Tibial nerve (tissue), 4 donors: ENCODE results near the gene STK26. TPM values are rescaled to one million over a fixed set of nuclear protein-coding genes. Genes with fewer than 3 reads are reported as not detected.
"Not testable (repeated sequence)": the region's sequence is repeated elsewhere in the genome, so short reads cannot be mapped to it uniquely, and the experiment has no call there.

Experiments
- DNase-seq, 2 donors: peaks; one replicate each; pipeline ENCODE4 v3.0.0-alpha.2; 2019; ENCODE audit warnings: low spot score in 2 of 2
- H3K27ac ChIP-seq, 4 donors: fragments of 200-600 bp; sonication (generic) in 3 of 4; one replicate each; pipeline ENCODE4 v1.5.1; 2017 to 2019; ENCODE audit warnings: mild to moderate bottlenecking in 1 of 4
- H3K27me3 ChIP-seq, 2 donors: fragments of 200-600 bp; sonication (generic) in 1 of 2; one replicate each; pipeline versions ENCODE4 v1.5.1 to v1.6.0; 2017 to 2019
- H3K36me3 ChIP-seq, 3 donors: fragments of 200-600 bp; sonication (generic); one replicate each; pipeline ENCODE4 v1.5.1; 2018 to 2019
- H3K4me1 ChIP-seq, 4 donors: fragments of 200-600 bp; sonication (generic) in 3 of 4; one replicate each; pipeline ENCODE4 v1.5.1; 2017 to 2019
- H3K4me3 ChIP-seq, 4 donors: fragments of 200-600 bp; sonication (generic) in 3 of 4; one replicate each; pipeline ENCODE4 v1.5.1; 2017 to 2019; ENCODE audit warnings: mild to moderate bottlenecking in 1 of 4, moderate library complexity in 1 of 4
- H3K9me3 ChIP-seq, 4 donors: fragments of 200-600 bp; sonication (generic) in 3 of 4; one replicate each; pipeline ENCODE4 v1.5.1; 2017 to 2019
- EP300 ChIP-seq, 2 donors: sonication (generic); formaldehyde crosslinking; IDR thresholded peaks; one replicate each; pipeline ENCODE4 v1.6.1; 2017; ENCODE audit warnings: antibody characterized with exemption in 2 of 2, mild to moderate bottlenecking in 1 of 2
- POLR2A ChIP-seq, 2 donors: fragments of 450-650 bp; IDR thresholded peaks; one replicate each; pipeline ENCODE4 v1.6.1; 2017; ENCODE audit warnings: antibody characterized with exemption in 2 of 2, mild to moderate bottlenecking in 2 of 2, moderate library complexity in 2 of 2
- WGBS, 2 donors: methylation state at CpG; one replicate each; pipeline ENCODE4 v1.1.5; 2018; 5-methylcytosine and 5-hydroxymethylcytosine counted together
- total RNA-seq, 4 donors: library from RNA; depleted of rRNA; stranded (reverse); fragments of >200 nt; gene quantifications; one replicate each; pipeline ENCODE4 v1.1.0, GENCODE V29; 2016
- TF ChIP-seq, protein P1 (sequence below), 5 experiments: fragments of 200-600 bp in 3 of 5; fragments of 450-650 bp in 2 of 5; sonication (generic) in 3 of 5; IDR thresholded peaks; one replicate each; pipeline ENCODE4 v1.5.1; 2016 to 2019; ENCODE audit warnings: antibody characterized with exemption in 5 of 5, mild to moderate bottlenecking in 3 of 5, moderate library complexity in 2 of 5

STK26 gene
- total RNA-seq, 4 donors from 2014 or later, result 1.7 to 3.9 (median 2.0) TPM

DNA sequence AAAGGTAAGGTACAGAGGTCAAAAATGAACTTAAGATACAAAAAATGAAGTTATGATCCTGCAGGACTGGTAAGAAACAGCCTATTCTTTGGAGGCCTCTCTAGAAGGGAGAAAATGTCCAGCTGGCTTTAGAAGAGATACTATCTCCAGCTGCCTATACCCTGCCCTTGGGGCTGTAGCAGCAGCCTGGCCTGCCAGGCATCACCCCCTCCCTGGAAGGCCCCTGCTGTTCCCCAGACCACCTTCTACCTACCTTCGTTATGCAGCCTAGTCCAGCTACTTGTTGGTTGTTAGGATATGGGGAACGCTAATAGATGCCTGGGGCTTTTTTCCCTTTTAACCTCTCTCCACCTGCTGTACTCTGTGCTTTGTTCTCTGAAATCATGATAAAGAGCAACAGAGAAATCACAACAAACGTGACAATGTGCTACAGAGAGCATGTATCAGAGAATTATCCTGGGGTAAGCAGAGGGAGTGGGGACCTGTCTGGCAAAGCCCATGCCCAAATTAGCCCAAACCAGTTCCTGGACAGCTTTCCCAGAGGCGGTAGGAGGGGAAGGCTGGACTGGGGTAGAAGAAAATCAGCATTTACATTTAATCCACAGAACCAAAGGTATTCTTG is 70.2 kb downstream of the STK26 start:
- H3K4me1 ChIP-seq, result no peaks in the 10 kb centered on the region
- no peaks in the 10 kb centered on the region for H3K9me3 ChIP-seq
- no peaks in the 10 kb centered on the region for H3K36me3 ChIP-seq
- H3K27me3 ChIP-seq, result peaks cover 0 to 6% of the 10 kb centered on the region in 2 donors
- 68 to 69% methylated on average over 4 of the region's 4 CpGs for WGBS, 2 donors
- no peak overlapping the region for H3K27ac ChIP-seq
- TF ChIP-seq POLR2A (IDR thresholded peaks at IDR 0.05) (no peak), EP300 (IDR thresholded peaks at IDR 0.05) (no peak)
- TF ChIP-seq, protein P1, sequence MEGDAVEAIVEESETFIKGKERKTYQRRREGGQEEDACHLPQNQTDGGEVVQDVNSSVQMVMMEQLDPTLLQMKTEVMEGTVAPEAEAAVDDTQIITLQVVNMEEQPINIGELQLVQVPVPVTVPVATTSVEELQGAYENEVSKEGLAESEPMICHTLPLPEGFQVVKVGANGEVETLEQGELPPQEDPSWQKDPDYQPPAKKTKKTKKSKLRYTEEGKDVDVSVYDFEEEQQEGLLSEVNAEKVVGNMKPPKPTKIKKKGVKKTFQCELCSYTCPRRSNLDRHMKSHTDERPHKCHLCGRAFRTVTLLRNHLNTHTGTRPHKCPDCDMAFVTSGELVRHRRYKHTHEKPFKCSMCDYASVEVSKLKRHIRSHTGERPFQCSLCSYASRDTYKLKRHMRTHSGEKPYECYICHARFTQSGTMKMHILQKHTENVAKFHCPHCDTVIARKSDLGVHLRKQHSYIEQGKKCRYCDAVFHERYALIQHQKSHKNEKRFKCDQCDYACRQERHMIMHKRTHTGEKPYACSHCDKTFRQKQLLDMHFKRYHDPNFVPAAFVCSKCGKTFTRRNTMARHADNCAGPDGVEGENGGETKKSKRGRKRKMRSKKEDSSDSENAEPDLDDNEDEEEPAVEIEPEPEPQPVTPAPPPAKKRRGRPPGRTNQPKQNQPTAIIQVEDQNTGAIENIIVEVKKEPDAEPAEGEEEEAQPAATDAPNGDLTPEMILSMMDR (IDR thresholded peaks at IDR 0.05), result no peak
- no peak for DNase-seq
- no peak overlapping the region for H3K4me3 ChIP-seq

DNA sequence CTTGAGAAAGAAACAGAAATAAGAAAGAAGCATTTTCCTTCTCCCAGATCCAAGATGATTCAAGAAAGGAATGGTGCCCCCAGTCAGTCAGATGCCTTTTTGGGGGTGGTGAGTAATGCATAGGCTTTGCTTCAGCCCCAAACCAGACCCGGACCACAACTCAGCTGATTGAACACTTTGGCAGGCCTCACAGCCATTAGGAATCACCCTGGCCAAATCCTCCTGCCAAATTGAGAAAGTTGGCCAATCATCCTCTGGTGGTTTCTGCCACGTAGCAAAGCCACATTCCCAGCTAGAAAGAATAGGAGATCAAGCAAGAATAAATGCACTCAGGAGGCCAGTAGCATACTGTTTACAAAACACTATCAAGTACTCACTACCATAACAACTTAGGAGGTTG is 71.1 kb downstream of the STK26 start:
- TF ChIP-seq EP300 (IDR thresholded peaks at IDR 0.05) (no peak), POLR2A (IDR thresholded peaks at IDR 0.05) (no peak)
- TF ChIP-seq, protein P1 (IDR thresholded peaks at IDR 0.05), result no peak
- Histone ChIP-seq H3K27me3 (peaks cover 0 to 6% of the 10 kb centered on the region in 2 donors), H3K36me3 (no peaks in the 10 kb centered on the region), H3K4me1 (no peaks in the 10 kb centered on the region), H3K27ac (no peak overlapping the region), H3K4me3 (no peak overlapping the region), H3K9me3 (no peaks in the 10 kb centered on the region)
- no peak for DNase-seq
- WGBS, 2 donors, result 38 to 57% methylated on average over 2 of the region's 2 CpGs

DNA sequence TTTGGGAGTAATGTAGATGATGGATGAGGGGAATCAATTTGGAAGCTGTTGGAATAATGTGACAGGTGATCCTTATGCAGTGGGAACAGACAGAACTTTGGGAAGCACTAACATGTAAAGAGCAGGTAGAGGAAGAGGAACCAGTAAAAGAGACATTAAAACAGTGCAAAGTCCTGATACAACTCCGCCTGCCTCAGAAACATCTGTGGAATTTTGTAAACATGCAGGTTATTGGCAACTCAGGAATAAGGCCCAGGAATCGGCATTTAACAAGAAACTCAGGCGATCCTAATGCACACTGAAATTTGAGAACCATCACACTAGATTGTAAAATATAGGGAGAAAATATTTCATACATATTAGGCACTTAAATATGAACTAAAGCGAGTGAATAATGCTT is 75.6 kb downstream of the STK26 start:
- not testable (repeated sequence) for DNase-seq, H3K27ac ChIP-seq, H3K9me3 ChIP-seq, H3K4me3 ChIP-seq, H3K36me3 ChIP-seq, H3K4me1 ChIP-seq, H3K27me3 ChIP-seq
- 59 to 74% methylated on average over 4 of the region's 4 CpGs for WGBS, 2 donors

DNA sequence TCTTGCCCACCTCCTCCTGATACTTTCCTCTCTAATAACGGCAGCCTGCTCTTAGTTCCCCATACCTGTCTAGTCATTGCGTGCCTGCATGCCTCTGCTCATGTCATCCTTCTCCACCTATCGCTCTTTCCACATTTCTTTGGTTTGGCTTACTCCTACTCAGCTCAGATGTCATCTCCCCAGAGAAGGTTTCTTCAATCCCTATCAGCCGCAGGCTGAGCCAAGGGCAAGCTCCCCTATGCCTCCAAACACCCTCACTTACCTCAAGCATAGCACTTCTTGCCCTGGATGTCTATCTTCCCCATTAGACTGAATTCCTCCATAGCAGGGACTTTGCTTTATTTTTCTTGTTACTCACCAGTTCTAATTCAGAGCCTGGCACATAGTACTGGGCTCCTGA is 78.1 kb downstream of the STK26 start:
- TF ChIP-seq, protein P1 (IDR thresholded peaks at IDR 0.05), result no peak
- TF ChIP-seq EP300 (IDR thresholded peaks at IDR 0.05), result no peak
- TF ChIP-seq POLR2A (IDR thresholded peaks at IDR 0.05), result no peak
- Histone ChIP-seq H3K36me3 (no peaks in the 10 kb centered on the region), H3K27ac (no peak overlapping the region), H3K27me3 (peaks cover 0 to 19% of the 10 kb centered on the region in 2 donors), H3K4me3 (no peak overlapping the region), H3K4me1 (peaks cover 0 to 5% (median 0%) of the 10 kb centered on the region in 4 donors), H3K9me3 (no peaks in the 10 kb centered on the region)
- DNase-seq, result no peak
- WGBS, 2 donors, result 54 to 72% methylated on average over 4 of the region's 4 CpGs

DNA sequence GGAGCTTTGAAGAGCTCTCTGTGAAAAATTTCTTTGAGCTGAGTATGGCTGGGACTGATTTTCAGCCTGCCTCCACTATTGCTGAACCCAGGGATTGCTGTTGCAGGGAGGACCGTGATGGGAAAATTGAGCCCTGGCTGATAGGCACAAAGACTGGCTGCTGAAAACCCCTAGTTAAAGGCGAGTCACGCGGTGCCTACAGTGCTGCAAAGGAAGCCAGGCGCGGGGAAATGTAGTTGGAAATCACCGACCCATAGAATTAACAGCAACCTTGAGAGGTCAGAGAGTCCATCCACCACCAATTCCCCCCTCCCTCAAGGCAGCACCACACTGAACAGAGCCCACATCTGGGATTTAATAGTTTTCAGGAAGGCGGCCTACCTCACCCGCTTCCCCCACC is 78.7 kb downstream of the STK26 start:
- 74 to 75% methylated on average over 6 to 9 of the region's 9 CpGs for WGBS, 2 donors
- H3K4me1 ChIP-seq, result peaks cover 0 to 5% (median 0%) of the 10 kb centered on the region in 4 donors
- peaks cover 0 to 19% of the 10 kb centered on the region in 2 donors for H3K27me3 ChIP-seq
- no peak for DNase-seq
- H3K9me3 ChIP-seq, result no peaks in the 10 kb centered on the region
- H3K4me3 ChIP-seq, result no peak overlapping the region
- H3K27ac ChIP-seq, result no peak overlapping the region
- TF ChIP-seq, protein P1 (IDR thresholded peaks at IDR 0.05), result no peak
- no peaks in the 10 kb centered on the region for H3K36me3 ChIP-seq

DNA sequence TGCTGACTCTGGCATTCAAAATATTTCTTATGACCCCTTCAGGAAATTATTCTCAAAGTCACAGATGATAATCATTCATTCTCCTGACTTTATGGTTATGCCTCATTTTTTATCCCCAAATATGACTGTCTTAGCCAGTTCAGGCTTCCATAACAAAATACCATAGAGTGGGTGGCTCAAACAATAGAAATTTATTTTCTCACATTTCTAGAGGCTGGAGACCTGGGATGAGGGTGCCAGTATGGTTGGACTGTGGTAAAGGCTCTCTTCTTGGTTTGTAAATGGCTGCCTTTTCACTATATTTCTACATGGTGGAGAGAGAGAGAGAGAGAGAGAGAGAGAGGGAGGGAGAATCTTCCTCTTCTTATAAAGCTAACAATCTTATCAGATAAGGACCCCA is 84.2 kb downstream of the STK26 start:
- Histone ChIP-seq H3K4me3 (no peak overlapping the region), H3K9me3 (no peaks in the 10 kb centered on the region), H3K27ac (no peak overlapping the region), H3K4me1 (no peaks in the 10 kb centered on the region), H3K36me3 (no peaks in the 10 kb centered on the region), H3K27me3 (peaks cover 0 to 20% of the 10 kb centered on the region in 2 donors)
- TF ChIP-seq POLR2A (IDR thresholded peaks at IDR 0.05), result no peak
- no peak for TF ChIP-seq EP300 (IDR thresholded peaks at IDR 0.05)
- TF ChIP-seq, protein P1 (IDR thresholded peaks at IDR 0.05), result no peak
- no peak for DNase-seq
